Measurements from ENCODE around the gene UNC45B.
"Not testable (repeated sequence)": the region's sequence is repeated elsewhere in the genome, so short reads cannot be mapped to it uniquely, and the experiment has no call there.

DNA sequence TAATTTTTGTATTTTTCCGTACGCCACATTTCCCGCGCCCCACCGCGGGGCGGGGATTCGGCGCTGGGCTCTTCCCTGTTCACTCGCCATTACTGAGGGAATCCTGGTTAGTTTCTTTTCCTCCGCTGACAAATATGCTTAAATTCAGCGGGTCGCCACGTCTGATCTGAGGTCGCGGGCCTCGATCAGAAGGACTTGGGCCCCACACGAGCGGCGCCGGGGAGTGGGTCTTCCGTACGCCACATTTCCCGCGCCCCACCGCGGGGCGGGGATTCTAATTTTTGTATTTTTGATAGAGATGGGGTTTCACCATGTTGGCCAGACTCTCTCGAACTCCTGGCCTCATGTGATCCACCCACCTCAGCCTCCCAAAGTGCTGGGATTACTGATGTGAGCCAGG, 3.5 kb downstream of the UNC45B start:
- not testable (repeated sequence) for TF ChIP-seq POLR2A (IDR thresholded peaks at IDR 0.05)
- TF ChIP-seq, protein P1, sequence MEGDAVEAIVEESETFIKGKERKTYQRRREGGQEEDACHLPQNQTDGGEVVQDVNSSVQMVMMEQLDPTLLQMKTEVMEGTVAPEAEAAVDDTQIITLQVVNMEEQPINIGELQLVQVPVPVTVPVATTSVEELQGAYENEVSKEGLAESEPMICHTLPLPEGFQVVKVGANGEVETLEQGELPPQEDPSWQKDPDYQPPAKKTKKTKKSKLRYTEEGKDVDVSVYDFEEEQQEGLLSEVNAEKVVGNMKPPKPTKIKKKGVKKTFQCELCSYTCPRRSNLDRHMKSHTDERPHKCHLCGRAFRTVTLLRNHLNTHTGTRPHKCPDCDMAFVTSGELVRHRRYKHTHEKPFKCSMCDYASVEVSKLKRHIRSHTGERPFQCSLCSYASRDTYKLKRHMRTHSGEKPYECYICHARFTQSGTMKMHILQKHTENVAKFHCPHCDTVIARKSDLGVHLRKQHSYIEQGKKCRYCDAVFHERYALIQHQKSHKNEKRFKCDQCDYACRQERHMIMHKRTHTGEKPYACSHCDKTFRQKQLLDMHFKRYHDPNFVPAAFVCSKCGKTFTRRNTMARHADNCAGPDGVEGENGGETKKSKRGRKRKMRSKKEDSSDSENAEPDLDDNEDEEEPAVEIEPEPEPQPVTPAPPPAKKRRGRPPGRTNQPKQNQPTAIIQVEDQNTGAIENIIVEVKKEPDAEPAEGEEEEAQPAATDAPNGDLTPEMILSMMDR (IDR thresholded peaks at IDR 0.05) = not testable (repeated sequence)
